H1 (cell line): ENCODE results near the gene PLPPR1. TPM values are rescaled to one million over a fixed set of nuclear protein-coding genes. Genes with fewer than 3 reads are reported as not detected.

Source experiments
- CTCF ChIA-PET: fragments of 300-600 bp; sonication (Branson Sonifier 250); formaldehyde crosslinking; loops from one replicate; lab custom pipeline; 2021; ENCODE audit not compliant: partially characterized antibody; lab: Charles Lee
- POLR2A ChIA-PET: fragments of 300-600 bp; sonication (Branson Sonifier 250); formaldehyde crosslinking; loops from one replicate; lab custom pipeline; 2021; ENCODE audit warnings: inconsistent platforms; ENCODE audit not compliant: partially characterized antibody; lab: Charles Lee
- DNase-seq, 2 experiments: peaks; one replicate each; pipeline versions ENCODE4 v3.0.0 to v3.0.0-alpha.2; 2010 to 2022; ENCODE audit warnings: low spot score in 2 of 2, low read depth in 1 of 2, mixed read lengths in 1 of 2
- FAIRE-seq: peaks from 2 replicates; lab custom pipeline; 2011; peaks lifted over from hg19 to GRCh38; lab: Jason Lieb, UNC
- H2AFZ ChIP-seq: 2 replicates; pipeline ENCODE4 v1.8.1; 2012; ENCODE audit warnings: low read length, inconsistent platforms
- H2AK5ac ChIP-seq: 2 replicates; pipeline ENCODE4 v1.6.1; 2013; ENCODE audit warnings: low read depth, low read length
- H2BK120ac ChIP-seq: replicated peaks from 2 replicates; pipeline ENCODE3; 2013; ENCODE audit warnings: low read depth, low read length, inconsistent platforms
- H2BK12ac ChIP-seq: 2 replicates; pipeline ENCODE4 v1.6.1; 2013; ENCODE audit warnings: low read depth, low read length
- H2BK15ac ChIP-seq: 2 replicates; pipeline ENCODE4 v1.6.1; 2013; ENCODE audit warnings: low read length
- H2BK20ac ChIP-seq: 2 replicates; pipeline ENCODE4 v1.6.1; 2013; ENCODE audit warnings: low read length
- H2BK5ac ChIP-seq: 2 replicates; pipeline ENCODE4 v1.6.1; 2013; ENCODE audit warnings: low read depth, low read length
- H3K14ac ChIP-seq: 2 replicates; pipeline ENCODE4 v1.6.1; 2013; ENCODE audit warnings: inconsistent platforms; ENCODE audit not compliant: insufficient read length
- H3K18ac ChIP-seq: 2 replicates; pipeline ENCODE4 v1.6.1; 2013; ENCODE audit warnings: low read length; ENCODE audit errors: extremely low read depth
- H3K23ac ChIP-seq: 2 replicates; pipeline ENCODE4 v1.6.1; 2013; ENCODE audit warnings: inconsistent platforms; ENCODE audit not compliant: insufficient read length
- H3K23me2 ChIP-seq: 2 replicates; pipeline ENCODE4 v1.6.1; 2013; ENCODE audit warnings: low read depth, low read length
- H3K27ac ChIP-seq: 2 replicates; pipeline ENCODE4 v1.6.1; 2011; ENCODE audit warnings: low read depth, low read length, inconsistent platforms
- H3K27me3 ChIP-seq, 4 experiments: replicated peaks in 1 of 4; 1 replicate in 1 of 4; 2 replicates in 3 of 4; pipeline versions ENCODE4 v1.6.1 to v1.8.1; 2011 to 2013; ENCODE audit warnings: low read length in 3 of 4, mild to moderate bottlenecking in 3 of 4, inconsistent platforms in 2 of 4, mixed read lengths in 2 of 4, moderate library complexity in 1 of 4; ENCODE audit not compliant: control insufficient read depth in 3 of 4, insufficient read depth in 3 of 4; ENCODE audit errors: extremely low read depth in 1 of 4
- H3K36me3 ChIP-seq, 4 experiments: 2 replicates each; pipeline versions ENCODE4 v1.6.1 to v1.8.1; 2011 to 2013; ENCODE audit warnings: mild to moderate bottlenecking in 4 of 4, low read length in 3 of 4, moderate library complexity in 2 of 4, control low read depth in 1 of 4, inconsistent platforms in 1 of 4; ENCODE audit not compliant: insufficient read depth in 4 of 4, control insufficient read depth in 2 of 4
- H3K4ac ChIP-seq: replicated peaks from 2 replicates; pipeline ENCODE3; 2013; ENCODE audit warnings: low read length, low read depth, mixed read lengths, inconsistent platforms; ENCODE audit not compliant: insufficient read length
- H3K4me1 ChIP-seq, 4 experiments: replicated peaks in 1 of 4; 1 replicate in 1 of 4; 2 replicates in 3 of 4; pipeline versions ENCODE4 v1.6.1 to v1.8.1; 2011 to 2013; ENCODE audit warnings: low read length in 3 of 4, inconsistent platforms in 2 of 4, mixed read lengths in 1 of 4; ENCODE audit not compliant: insufficient read depth in 4 of 4, control insufficient read depth in 3 of 4
- H3K4me2 ChIP-seq, 2 experiments: 2 replicates each; pipeline versions ENCODE4 v1.6.1 to v1.8.1; 2011 to 2013; ENCODE audit warnings: low read depth in 2 of 2, low read length in 2 of 2, control low read depth in 1 of 2, inconsistent platforms in 1 of 2, mild to moderate bottlenecking in 1 of 2; ENCODE audit not compliant: insufficient read depth in 1 of 2
- H3K4me3 ChIP-seq, 4 experiments: fragments of 200-600, 300-600 bp in 1 of 4; sonication (generic), shearing (Covaris generic), sonication (Bioruptor Twin) in 1 of 4; 2 replicates each; pipeline versions ENCODE4 v1.5.1 to v1.8.1; 2011 to 2016; ENCODE audit warnings: low read length in 4 of 4, low read depth in 3 of 4, control low read depth in 2 of 4, inconsistent platforms in 2 of 4, mild to moderate bottlenecking in 2 of 4, mixed read lengths in 1 of 4, moderate library complexity in 1 of 4; ENCODE audit not compliant: insufficient read depth in 2 of 4; ENCODE audit errors: extremely low read depth in 1 of 4
- H3K56ac ChIP-seq: replicated peaks from 2 replicates; pipeline ENCODE3; 2013; ENCODE audit warnings: low read depth, mild to moderate bottlenecking, mixed read lengths, low read length, inconsistent platforms; ENCODE audit not compliant: insufficient read length
- H3K79me1 ChIP-seq: 2 replicates; pipeline ENCODE4 v1.6.1; 2013; ENCODE audit warnings: low read depth, low read length, control low read depth
- H3K79me2 ChIP-seq, 2 experiments: 2 replicates each; pipeline versions ENCODE4 v1.6.1 to v1.8.1; 2012 to 2013; ENCODE audit warnings: low read length in 2 of 2, mild to moderate bottlenecking in 2 of 2, inconsistent platforms in 1 of 2; ENCODE audit not compliant: insufficient read depth in 2 of 2, control insufficient read depth in 1 of 2
- H3K9ac ChIP-seq, 4 experiments: replicated peaks in 1 of 4; 1 replicate in 1 of 4; 2 replicates in 3 of 4; pipeline versions ENCODE4 v1.6.1 to v1.8.1; 2011 to 2013; ENCODE audit warnings: low read depth in 3 of 4, low read length in 3 of 4, control low read depth in 2 of 4, mild to moderate bottlenecking in 2 of 4, moderate library complexity in 2 of 4, inconsistent platforms in 1 of 4; ENCODE audit errors: extremely low read depth in 1 of 4
- H3K9me3 ChIP-seq, 2 experiments: 2 replicates each; pipeline versions ENCODE4 v1.6.1 to v1.8.1; 2012 to 2013; ENCODE audit warnings: mild to moderate bottlenecking in 2 of 2, moderate library complexity in 2 of 2, control low read depth in 1 of 2, inconsistent platforms in 1 of 2, low read depth in 1 of 2, low read length in 1 of 2, mixed read lengths in 1 of 2; ENCODE audit not compliant: insufficient read depth in 2 of 2
- H4K20me1 ChIP-seq, 2 experiments: replicated peaks in 1 of 2; 2 replicates each; pipeline versions ENCODE3 to v1.8.1; 2011 to 2013; ENCODE audit warnings: inconsistent platforms in 2 of 2, low read length in 2 of 2, mild to moderate bottlenecking in 1 of 2; ENCODE audit not compliant: insufficient read depth in 2 of 2, control insufficient read depth in 1 of 2
- H4K5ac ChIP-seq: 2 replicates; pipeline ENCODE4 v1.6.1; 2013; ENCODE audit warnings: low read length, low read depth, mixed read lengths, inconsistent platforms; ENCODE audit not compliant: insufficient read length
- H4K8ac ChIP-seq: 2 replicates; pipeline ENCODE4 v1.8.0; 2013; ENCODE audit warnings: mild to moderate bottlenecking, moderate library complexity, low read length, inconsistent platforms; ENCODE audit not compliant: insufficient read depth; ENCODE audit errors: extremely low read depth
- H4K91ac ChIP-seq: replicated peaks from 2 replicates; pipeline ENCODE3; 2013; ENCODE audit warnings: low read length, mixed read lengths, inconsistent platforms; ENCODE audit not compliant: insufficient read length
- FOSL1 ChIP-seq: IDR thresholded peaks from 2 replicates; pipeline ENCODE4 v1.6.1; 2011; ENCODE audit warnings: mild to moderate bottlenecking, low read depth, low read length, moderate library complexity; ENCODE audit not compliant: insufficient read depth
- KDM4A ChIP-seq: IDR thresholded peaks from one replicate; pipeline ENCODE4 v1.7.1; 2012; ENCODE audit warnings: low read depth, mild to moderate bottlenecking, moderate library complexity, low read length, inconsistent platforms; ENCODE audit not compliant: severe bottlenecking
- RAD21 ChIP-seq, 2 experiments: IDR thresholded peaks in 1 of 2; conservative IDR thresholded peaks in 1 of 2; 2 replicates each; pipeline ENCODE4 v1.6.1; 2011; ENCODE audit warnings: low read depth in 2 of 2, low read length in 2 of 2, improper control_type of control experiment in 1 of 2, inconsistent platforms in 1 of 2, mild to moderate bottlenecking in 1 of 2, moderate library complexity in 1 of 2
- YY1 ChIP-seq: IDR thresholded peaks from 2 replicates; pipeline ENCODE4 v1.6.1; 2011; ENCODE audit warnings: low read depth, mild to moderate bottlenecking, low read length
- WGBS, 2 experiments: shearing (Covaris generic) in 1 of 2; methylation state at CpG; one replicate each; pipeline versions ENCODE4 v1.1.6 to v1.1.7; 2013 to 2015; ENCODE audit warnings: low lambda C conversion rate in 2 of 2, mixed read lengths in 2 of 2, inconsistent platforms in 1 of 2, low coverage in 1 of 2, missing lambda C conversion rate in 1 of 2; ENCODE audit not compliant: insufficient replicate concordance in 2 of 2, insufficient coverage in 1 of 2, insufficient read length in 1 of 2; ENCODE audit errors: extremely low coverage in 1 of 2, missing lambda C conversion rate in 1 of 2; 5-methylcytosine and 5-hydroxymethylcytosine counted together
- polyA plus RNA-seq, 7 experiments: library from polyadenylated mRNA; depleted of rRNA in 3 of 7; stranded (reverse) in 5 of 7; unstranded in 2 of 7; fragments of >200 nt in 5 of 7; fragments of 200-250 nt in 2 of 7; gene quantifications; 1 replicate in 5 of 7; 2 replicates in 1 of 7; 4 replicates in 1 of 7; pipeline versions ENCODE4 v1.2.1 to v1.2.3, GENCODE V29; 2011 to 2013; ENCODE audit warnings: missing spikeins in 2 of 7, mixed read lengths in 2 of 7
- total RNA-seq: library from RNA; stranded (reverse); fragmentation: NEBNext Ultra II Directional; extraction: Animal tissue kit (Norgen Biotek cat#: 25700); gene quantifications from 2 replicates; pipeline ENCODE4 v1.2.1, GENCODE V29; 2021
- TF ChIP-seq, protein P1 (sequence below), 3 experiments: IDR thresholded peaks; 1 replicate in 2 of 3; 2 replicates in 1 of 3; pipeline versions ENCODE4 v1.5.1 to v1.6.1; 2011; ENCODE audit warnings: low read length in 3 of 3, mild to moderate bottlenecking in 3 of 3, inconsistent platforms in 2 of 3, low read depth in 1 of 3, moderate library complexity in 1 of 3; ENCODE audit not compliant: insufficient read depth in 1 of 3; ENCODE audit errors: control extremely low read depth in 1 of 3
- TF ChIP-seq, protein P2 (sequence below): IDR thresholded peaks from 2 replicates; pipeline ENCODE4 v1.6.1; 2012; ENCODE audit warnings: inconsistent platforms

Gene PLPPR1
- total and polyA plus RNA-seq, 2 of the 8 experiments (the other 6 are each of a cell fraction or from before 2014, with no cell fraction given): 1.4 to 1.8 TPM

DNA sequence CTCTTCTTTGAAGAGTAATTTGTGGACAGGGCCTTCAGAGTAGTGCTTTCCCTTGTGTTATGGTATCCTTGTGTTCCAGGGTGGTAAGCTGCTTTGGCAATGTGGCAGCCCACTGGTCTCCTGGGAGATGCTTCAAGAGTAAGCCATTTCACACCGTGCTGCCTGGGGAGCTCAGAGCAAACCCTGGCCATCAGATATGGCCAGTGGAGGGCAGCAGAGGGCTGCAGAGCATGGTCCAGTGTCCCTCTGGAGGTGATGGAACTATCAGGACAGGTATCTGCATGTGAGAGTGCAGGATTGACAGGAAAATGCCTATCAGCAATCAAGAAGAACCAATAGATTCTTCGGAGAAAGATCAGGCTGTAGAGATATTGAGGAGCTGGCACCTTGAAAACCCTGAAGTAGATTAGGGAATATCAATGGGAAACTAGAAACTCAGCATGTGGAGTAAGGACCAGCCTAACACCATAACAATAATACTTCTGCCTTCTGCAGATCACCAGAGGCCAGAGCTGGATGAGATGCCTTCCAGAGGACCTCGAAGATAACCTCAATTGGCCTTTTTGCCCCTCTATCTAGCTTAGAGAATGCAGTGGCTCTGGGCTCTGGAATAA, 90.8 kb downstream of the PLPPR1 start:
- Histone ChIP-seq H2BK120ac (no peak overlapping the region), H3K23ac (no peak overlapping the region), H3K36me3 (no peaks in the 10 kb centered on the region; a peak in 1 of 8 replicates), H3K4me2 (no peak overlapping the region), H2BK5ac (no peak overlapping the region), H3K9ac (no peak overlapping the region), H4K20me1 (no peaks in the 10 kb centered on the region), H3K9me3 (peaks cover 19% of the 10 kb centered on the region in 2 experiments), H3K79me1 (no peaks in the 10 kb centered on the region), H4K91ac (no peak overlapping the region), H3K27ac (no peak overlapping the region), H3K4ac (no peak overlapping the region), H4K8ac (no peak overlapping the region), H3K56ac (no peak overlapping the region), H2BK20ac (no peak overlapping the region), H2AFZ (no peak overlapping the region), H2AK5ac (no peak overlapping the region), H3K4me3 (no peak overlapping the region), H3K14ac (no peak overlapping the region), H4K5ac (no peak overlapping the region), H2BK12ac (no peak overlapping the region), H3K27me3 (no peaks in the 10 kb centered on the region), H3K4me1 (peaks cover 0 to 7% (median 3%) of the 10 kb centered on the region in 4 experiments; a peak in 4 of 7 replicates), H3K18ac (no peak overlapping the region)
- peak in 1 of 2 experiments; percentile 92 for DNase-seq
- peak; percentile 97 for FAIRE-seq
- ChIA-PET POLR2A (no interaction called here), CTCF (interaction anchor here (0.5 to 7.2 kb wide), 71 partner anchors 8 to 781 kb away, joined by 3 to 70 read pairs (median 4); no protein-coding TSS in a partner anchor)
- 56% methylated on average over 3 of the region's 3 CpGs; no CpG with 5 or more reads in 1 of the 2 experiments for WGBS, 2 experiments
- 0 out of 2 replicates have a peak, but pooled peaks have one; percentile 63 for TF ChIP-seq YY1
- TF ChIP-seq, protein P1, sequence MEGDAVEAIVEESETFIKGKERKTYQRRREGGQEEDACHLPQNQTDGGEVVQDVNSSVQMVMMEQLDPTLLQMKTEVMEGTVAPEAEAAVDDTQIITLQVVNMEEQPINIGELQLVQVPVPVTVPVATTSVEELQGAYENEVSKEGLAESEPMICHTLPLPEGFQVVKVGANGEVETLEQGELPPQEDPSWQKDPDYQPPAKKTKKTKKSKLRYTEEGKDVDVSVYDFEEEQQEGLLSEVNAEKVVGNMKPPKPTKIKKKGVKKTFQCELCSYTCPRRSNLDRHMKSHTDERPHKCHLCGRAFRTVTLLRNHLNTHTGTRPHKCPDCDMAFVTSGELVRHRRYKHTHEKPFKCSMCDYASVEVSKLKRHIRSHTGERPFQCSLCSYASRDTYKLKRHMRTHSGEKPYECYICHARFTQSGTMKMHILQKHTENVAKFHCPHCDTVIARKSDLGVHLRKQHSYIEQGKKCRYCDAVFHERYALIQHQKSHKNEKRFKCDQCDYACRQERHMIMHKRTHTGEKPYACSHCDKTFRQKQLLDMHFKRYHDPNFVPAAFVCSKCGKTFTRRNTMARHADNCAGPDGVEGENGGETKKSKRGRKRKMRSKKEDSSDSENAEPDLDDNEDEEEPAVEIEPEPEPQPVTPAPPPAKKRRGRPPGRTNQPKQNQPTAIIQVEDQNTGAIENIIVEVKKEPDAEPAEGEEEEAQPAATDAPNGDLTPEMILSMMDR (IDR thresholded peaks at IDR 0.05; ENCODE audit: control extremely low read depth in 1 of 3, insufficient read depth in 1 of 3, low read depth in 1 of 3, low read length in 3 of 3): peak; percentile 96 to 99 (median 98)
- TF ChIP-seq, protein P2, sequence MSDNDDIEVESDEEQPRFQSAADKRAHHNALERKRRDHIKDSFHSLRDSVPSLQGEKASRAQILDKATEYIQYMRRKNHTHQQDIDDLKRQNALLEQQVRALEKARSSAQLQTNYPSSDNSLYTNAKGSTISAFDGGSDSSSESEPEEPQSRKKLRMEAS: peak; percentile 61; the same call in 1 of the 2 replicates
- TF ChIP-seq FOSL1: no peak
- no peak for TF ChIP-seq KDM4A
- peak; percentile 96 to 99 for TF ChIP-seq RAD21 (IDR thresholded peaks at IDR 0.05 in 1 of 2, conservative IDR thresholded peaks at IDR 0.05 in 1 of 2; ENCODE audit: low read depth in 2 of 2, low read length in 2 of 2)
- TF ChIP-seq, all 59 proteins: peak for 4
- Histone ChIP-seq H3K23me2 (no peaks in the 10 kb centered on the region), H2BK15ac (no peak overlapping the region), H3K79me2 (no peaks in the 10 kb centered on the region)
